Stimulated activated CD4-positive, alpha-beta T cell treated with anti-CD3 and anti-CD28 coated beads, Interleukin-15, amount 100 ng/mL, for 24 hours (primary cell): ENCODE data around the gene RPS6KA2.

Experiments
- DNase-seq: peaks from one replicate; pipeline ENCODE4 v3.0.0-alpha.2; 2020

Gene RPS6KA2

GRCh38 chr6:166478782-166479592 is 148.1 kb downstream of the RPS6KA2 start:
- no peak for DNase-seq

- DNase-seq: no peak
Measured at GRCh38 chr6:166477647-166478365, 149.2 kb downstream of the RPS6KA2 start.

GRCh38 chr6:166476634-166477215 is 150.3 kb downstream of the RPS6KA2 start:
- DNase-seq: no peak

- DNase-seq: no peak
Measured at GRCh38 chr6:166476061-166476591, 150.9 kb downstream of the RPS6KA2 start.

GRCh38 chr6:166474721-166475565 is 152.1 kb downstream of the RPS6KA2 start:
- DNase-seq: no peak

- no peak for DNase-seq
Measured at GRCh38 chr6:166473886-166474571, 153.0 kb downstream of the RPS6KA2 start.

GRCh38 chr6:166472636-166473035 is 154.4 kb downstream of the RPS6KA2 start:
- no peak for DNase-seq

- no peak for DNase-seq
Measured at GRCh38 chr6:166471797-166472260, 155.2 kb downstream of the RPS6KA2 start.

- DNase-seq: no peak
Measured at GRCh38 chr6:166470863-166471410, 156.1 kb downstream of the RPS6KA2 start.

- DNase-seq: no peak
Measured at GRCh38 chr6:166470029-166470862, 156.8 kb downstream of the RPS6KA2 start.

- DNase-seq: no peak
Measured at GRCh38 chr6:166469426-166469961, 157.6 kb downstream of the RPS6KA2 start.

GRCh38 chr6:166467436-166468000 is 159.5 kb downstream of the RPS6KA2 start:
- DNase-seq: no peak

GRCh38 chr6:166466178-166467122 is 160.6 kb downstream of the RPS6KA2 start:
- no peak for DNase-seq

GRCh38 chr6:166465671-166466087 is 161.4 kb downstream of the RPS6KA2 start:
- no peak for DNase-seq

GRCh38 chr6:166465003-166465399 is 162.1 kb downstream of the RPS6KA2 start:
- DNase-seq: no peak

GRCh38 chr6:166464068-166465002 is 162.7 kb downstream of the RPS6KA2 start:
- no peak for DNase-seq

- no peak for DNase-seq
Measured at GRCh38 chr6:166463359-166464067, 163.5 kb downstream of the RPS6KA2 start.
